ENCODE results near the gene CYBC1.

- TF ChIP-seq SP1 (IDR thresholded peaks at IDR 0.05) (no peak), TARDBP (IDR thresholded peaks at IDR 0.05) (no peak), FOXK2 (IDR thresholded peaks at IDR 0.05) (no peak), ARNT (IDR thresholded peaks at IDR 0.05) (no peak), BHLHE40 (IDR thresholded peaks at IDR 0.05; ENCODE audit: borderline replicate concordance) (no peak), L3MBTL2 (conservative IDR thresholded peaks at IDR 0.05) (no peak), FOXA1 (IDR thresholded peaks at IDR 0.05) (no peak), LEF1 (IDR thresholded peaks at IDR 0.05; ENCODE audit: borderline replicate concordance) (no peak)
Measured at GRCh38 chr17:82408938-82409318, 41.6 kb downstream of the CYBC1 start.

Measured in HEK293T (cell line).